Neural cell (in vitro differentiated cells): Measurements from ENCODE around the gene ABHD10.

Source experiments
- EZH2 ChIP-seq: fragments of 200-600, 300-800 bp; shearing (Covaris generic), sonication (generic); IDR thresholded peaks from 2 replicates; pipeline ENCODE4 v1.6.1; 2014; ENCODE audit warnings: antibody characterized with exemption, low read length, borderline replicate concordance, mild to moderate bottlenecking; ENCODE audit not compliant: insufficient read depth, poor library complexity, severe bottlenecking
- POLR2AphosphoS5 ChIP-seq: IDR thresholded peaks from 2 replicates; pipeline ENCODE4 v1.6.1; 2012
- TF ChIP-seq, protein P1 (sequence below): fragments of 450-650 bp; IDR thresholded peaks from 2 replicates; pipeline ENCODE4 v1.5.1; 2014; ENCODE audit warnings: antibody characterized with exemption, mild to moderate bottlenecking, moderate library complexity; ENCODE audit not compliant: poor library complexity, severe bottlenecking

DNA sequence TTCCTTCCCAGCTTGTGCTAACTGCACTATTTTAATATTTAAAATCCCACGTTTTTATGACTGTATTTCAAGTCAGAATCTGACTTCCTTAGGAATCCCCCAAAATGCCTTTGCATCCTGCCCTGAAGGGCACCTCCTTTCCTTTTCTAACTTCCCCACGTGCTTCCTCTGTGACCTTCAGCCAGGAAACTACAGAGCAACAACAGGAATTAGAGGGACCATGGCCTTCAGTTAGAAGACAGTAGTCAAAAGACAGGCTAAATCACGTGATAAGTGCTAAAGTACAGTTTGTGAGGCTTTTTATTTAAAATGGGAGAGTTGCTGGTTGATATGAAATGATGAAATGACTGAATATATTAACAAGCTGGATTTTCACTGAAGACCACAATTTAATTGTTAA, 11.8 kb upstream of the ABHD10 start:
- TF ChIP-seq, protein P1, sequence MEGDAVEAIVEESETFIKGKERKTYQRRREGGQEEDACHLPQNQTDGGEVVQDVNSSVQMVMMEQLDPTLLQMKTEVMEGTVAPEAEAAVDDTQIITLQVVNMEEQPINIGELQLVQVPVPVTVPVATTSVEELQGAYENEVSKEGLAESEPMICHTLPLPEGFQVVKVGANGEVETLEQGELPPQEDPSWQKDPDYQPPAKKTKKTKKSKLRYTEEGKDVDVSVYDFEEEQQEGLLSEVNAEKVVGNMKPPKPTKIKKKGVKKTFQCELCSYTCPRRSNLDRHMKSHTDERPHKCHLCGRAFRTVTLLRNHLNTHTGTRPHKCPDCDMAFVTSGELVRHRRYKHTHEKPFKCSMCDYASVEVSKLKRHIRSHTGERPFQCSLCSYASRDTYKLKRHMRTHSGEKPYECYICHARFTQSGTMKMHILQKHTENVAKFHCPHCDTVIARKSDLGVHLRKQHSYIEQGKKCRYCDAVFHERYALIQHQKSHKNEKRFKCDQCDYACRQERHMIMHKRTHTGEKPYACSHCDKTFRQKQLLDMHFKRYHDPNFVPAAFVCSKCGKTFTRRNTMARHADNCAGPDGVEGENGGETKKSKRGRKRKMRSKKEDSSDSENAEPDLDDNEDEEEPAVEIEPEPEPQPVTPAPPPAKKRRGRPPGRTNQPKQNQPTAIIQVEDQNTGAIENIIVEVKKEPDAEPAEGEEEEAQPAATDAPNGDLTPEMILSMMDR = no peak
- no peak for TF ChIP-seq POLR2AphosphoS5
- no peak for TF ChIP-seq EZH2
